Measurements from ENCODE around the gene JMJD8.

The JMJD8 gene

DNA sequence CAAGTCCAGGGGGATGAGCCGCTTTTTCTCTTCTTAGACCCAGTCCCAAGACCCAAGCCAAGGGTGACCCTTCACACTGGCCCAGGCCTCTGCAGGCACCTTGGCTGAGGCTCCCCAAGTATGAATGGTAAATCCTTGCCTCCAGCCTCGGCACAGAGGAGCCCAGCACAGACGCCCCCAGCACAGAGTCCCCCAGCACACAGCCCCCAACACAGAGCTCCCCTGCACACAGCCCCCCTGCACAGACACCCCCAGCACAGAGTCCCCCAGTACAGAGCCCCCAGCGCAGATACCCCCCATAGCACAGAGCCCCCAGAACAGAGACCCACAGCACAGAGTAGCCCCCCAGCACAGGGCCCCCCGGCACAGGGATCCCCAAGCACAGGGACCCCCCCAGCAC is 43.5 kb downstream of the JMJD8 start:
- H3K27ac ChIP-seq (ENCODE audit: extremely low read depth, low read depth, low read length) = 0 out of 2 replicates have a peak overlapping the region, but pooled peaks have one; percentile 5
- TF ChIP-seq ZNF529 (tag by site-specific recombination; IDR thresholded peaks at IDR 0.05; ENCODE audit: insufficient replicate concordance) (no peak), GLIS1 (tag by site-specific recombination; IDR thresholded peaks at IDR 0.05) (peak; percentile 92)
- peaks cover 6% of the 10 kb centered on the region; the same call in 1 of the 2 replicates for H3K4me1 ChIP-seq (ENCODE audit: control insufficient read depth, insufficient read depth, low read length)
- no peaks in the 10 kb centered on the region; a peak in 1 of 3 replicates for H3K36me3 ChIP-seq (ENCODE audit: control insufficient read depth in 2 of 2, insufficient read depth in 1 of 2, low read length in 2 of 2)
- CTCF ChIA-PET = no interaction called here
- POLR2A ChIA-PET = interaction anchor here (0.7 kb wide), 1 partner anchor 1337 kb away, joined by 4 read pairs; no protein-coding TSS in a partner anchor
- no peaks in the 10 kb centered on the region for H3K9me3 ChIP-seq (ENCODE audit: control insufficient read depth, insufficient read depth, low read depth, low read length)
- H3K4me3 ChIP-seq (ENCODE audit: low read depth, low read length) = no peak overlapping the region

DNA sequence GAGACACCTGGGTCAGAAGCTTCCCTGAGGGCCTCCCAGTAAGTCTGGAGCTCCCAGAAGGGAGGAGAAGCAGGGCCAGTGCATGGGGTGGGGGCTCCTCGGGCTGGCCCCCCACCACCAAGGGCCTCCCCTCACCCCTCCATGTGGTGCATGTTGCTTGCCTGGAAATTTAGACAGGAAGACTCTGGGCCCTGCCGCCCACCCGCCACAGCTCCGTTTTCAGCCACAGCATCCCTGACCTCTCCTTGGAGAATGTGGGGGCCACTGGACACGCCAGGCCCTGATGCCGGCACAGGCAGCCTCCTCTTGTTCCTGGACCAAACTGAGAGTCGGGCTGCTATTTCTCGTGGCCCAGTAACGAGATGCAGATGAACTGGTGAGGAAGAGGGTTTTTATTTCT is 45.3 kb downstream of the JMJD8 start:
- TF ChIP-seq, protein P1, sequence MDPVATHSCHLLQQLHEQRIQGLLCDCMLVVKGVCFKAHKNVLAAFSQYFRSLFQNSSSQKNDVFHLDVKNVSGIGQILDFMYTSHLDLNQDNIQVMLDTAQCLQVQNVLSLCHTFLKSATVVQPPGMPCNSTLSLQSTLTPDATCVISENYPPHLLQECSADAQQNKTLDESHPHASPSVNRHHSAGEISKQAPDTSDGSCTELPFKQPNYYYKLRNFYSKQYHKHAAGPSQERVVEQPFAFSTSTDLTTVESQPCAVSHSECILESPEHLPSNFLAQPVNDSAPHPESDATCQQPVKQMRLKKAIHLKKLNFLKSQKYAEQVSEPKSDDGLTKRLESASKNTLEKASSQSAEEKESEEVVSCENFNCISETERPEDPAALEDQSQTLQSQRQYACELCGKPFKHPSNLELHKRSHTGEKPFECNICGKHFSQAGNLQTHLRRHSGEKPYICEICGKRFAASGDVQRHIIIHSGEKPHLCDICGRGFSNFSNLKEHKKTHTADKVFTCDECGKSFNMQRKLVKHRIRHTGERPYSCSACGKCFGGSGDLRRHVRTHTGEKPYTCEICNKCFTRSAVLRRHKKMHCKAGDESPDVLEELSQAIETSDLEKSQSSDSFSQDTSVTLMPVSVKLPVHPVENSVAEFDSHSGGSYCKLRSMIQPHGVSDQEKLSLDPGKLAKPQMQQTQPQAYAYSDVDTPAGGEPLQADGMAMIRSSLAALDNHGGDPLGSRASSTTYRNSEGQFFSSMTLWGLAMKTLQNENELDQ (tag by site-specific recombination; IDR thresholded peaks at IDR 0.05; ENCODE audit: low read depth) = no peak
- TF ChIP-seq, protein P2, sequence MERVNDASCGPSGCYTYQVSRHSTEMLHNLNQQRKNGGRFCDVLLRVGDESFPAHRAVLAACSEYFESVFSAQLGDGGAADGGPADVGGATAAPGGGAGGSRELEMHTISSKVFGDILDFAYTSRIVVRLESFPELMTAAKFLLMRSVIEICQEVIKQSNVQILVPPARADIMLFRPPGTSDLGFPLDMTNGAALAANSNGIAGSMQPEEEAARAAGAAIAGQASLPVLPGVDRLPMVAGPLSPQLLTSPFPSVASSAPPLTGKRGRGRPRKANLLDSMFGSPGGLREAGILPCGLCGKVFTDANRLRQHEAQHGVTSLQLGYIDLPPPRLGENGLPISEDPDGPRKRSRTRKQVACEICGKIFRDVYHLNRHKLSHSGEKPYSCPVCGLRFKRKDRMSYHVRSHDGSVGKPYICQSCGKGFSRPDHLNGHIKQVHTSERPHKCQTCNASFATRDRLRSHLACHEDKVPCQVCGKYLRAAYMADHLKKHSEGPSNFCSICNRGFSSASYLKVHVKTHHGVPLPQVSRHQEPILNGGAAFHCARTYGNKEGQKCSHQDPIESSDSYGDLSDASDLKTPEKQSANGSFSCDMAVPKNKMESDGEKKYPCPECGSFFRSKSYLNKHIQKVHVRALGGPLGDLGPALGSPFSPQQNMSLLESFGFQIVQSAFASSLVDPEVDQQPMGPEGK (tag by site-specific recombination; IDR thresholded peaks at IDR 0.05) = peak; percentile 28; the same call in 1 of the 2 replicates
- TF ChIP-seq EGR2 (tag by site-specific recombination; IDR thresholded peaks at IDR 0.05; ENCODE audit: low read depth) (no peak), SP3 (tag by site-specific recombination; IDR thresholded peaks at IDR 0.05) (no peak), ZNF404 (tag by site-specific recombination; IDR thresholded peaks at IDR 0.05) (no peak), KLF10 (tag by site-specific recombination; IDR thresholded peaks at IDR 0.05) (no peak), ZFP37 (tag by site-specific recombination; IDR thresholded peaks at IDR 0.05) (no peak), OSR2 (tag by site-specific recombination; IDR thresholded peaks at IDR 0.05) (no peak)
- TF ChIP-seq, protein P3, sequence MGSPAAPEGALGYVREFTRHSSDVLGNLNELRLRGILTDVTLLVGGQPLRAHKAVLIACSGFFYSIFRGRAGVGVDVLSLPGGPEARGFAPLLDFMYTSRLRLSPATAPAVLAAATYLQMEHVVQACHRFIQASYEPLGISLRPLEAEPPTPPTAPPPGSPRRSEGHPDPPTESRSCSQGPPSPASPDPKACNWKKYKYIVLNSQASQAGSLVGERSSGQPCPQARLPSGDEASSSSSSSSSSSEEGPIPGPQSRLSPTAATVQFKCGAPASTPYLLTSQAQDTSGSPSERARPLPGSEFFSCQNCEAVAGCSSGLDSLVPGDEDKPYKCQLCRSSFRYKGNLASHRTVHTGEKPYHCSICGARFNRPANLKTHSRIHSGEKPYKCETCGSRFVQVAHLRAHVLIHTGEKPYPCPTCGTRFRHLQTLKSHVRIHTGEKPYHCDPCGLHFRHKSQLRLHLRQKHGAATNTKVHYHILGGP (tag by site-specific recombination; IDR thresholded peaks at IDR 0.05) = no peak
- H3K36me3 ChIP-seq (ENCODE audit: control insufficient read depth in 2 of 2, insufficient read depth in 1 of 2, low read length in 2 of 2) = peaks cover 0 to 10% of the 10 kb centered on the region in 2 experiments; a peak in 1 of 3 replicates
- no peak overlapping the region for H3K4me3 ChIP-seq (ENCODE audit: low read depth, low read length)
- H3K27ac ChIP-seq (ENCODE audit: extremely low read depth, low read depth, low read length) = no peak overlapping the region
- H3K9me3 ChIP-seq (ENCODE audit: control insufficient read depth, insufficient read depth, low read depth, low read length) = no peaks in the 10 kb centered on the region
- ChIA-PET POLR2A (no interaction called here), CTCF (interaction anchor here (0.7 kb wide), 1 partner anchor 10 kb away, joined by 5 read pairs; no protein-coding TSS in a partner anchor)
- H3K4me1 ChIP-seq (ENCODE audit: control insufficient read depth, insufficient read depth, low read length) = peaks cover 6% of the 10 kb centered on the region; the same call in 1 of the 2 replicates

DNA sequence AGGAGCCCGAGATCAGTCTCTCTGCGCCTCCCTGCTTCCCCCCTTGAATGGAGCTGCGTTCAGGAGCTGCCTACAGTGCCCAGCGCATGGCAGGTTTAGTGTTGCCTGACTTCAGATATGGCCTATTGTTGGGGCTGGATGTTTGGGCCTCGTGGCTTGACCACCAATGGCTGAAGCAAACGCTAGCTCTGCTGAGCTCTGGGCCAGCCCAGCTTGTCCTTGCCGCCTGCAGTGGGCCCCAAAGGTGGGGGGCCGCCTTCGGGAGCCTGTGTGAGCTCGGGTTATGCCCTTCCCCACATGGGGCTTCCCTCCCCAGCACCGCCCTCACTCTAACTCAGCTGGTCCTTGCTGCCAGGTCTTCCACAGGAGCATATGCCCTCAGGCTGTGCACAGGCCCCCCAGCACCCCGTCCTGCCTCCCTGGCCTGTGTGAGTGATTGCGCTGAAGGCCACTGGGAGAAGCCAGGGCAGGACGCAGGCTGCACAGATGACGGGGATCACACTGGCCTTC is 46.0 kb downstream of the JMJD8 start:
- no peak overlapping the region for H3K4me3 ChIP-seq (ENCODE audit: low read depth, low read length)
- no peak overlapping the region for H3K27ac ChIP-seq (ENCODE audit: extremely low read depth, low read depth, low read length)
- ChIA-PET CTCF (interaction anchor here (0.7 kb wide), 1 partner anchor 10 kb away, joined by 5 read pairs; no protein-coding TSS in a partner anchor), POLR2A (no interaction called here)
- H3K36me3 ChIP-seq (ENCODE audit: control insufficient read depth in 2 of 2, insufficient read depth in 1 of 2, low read length in 2 of 2) = peaks cover 0 to 18% of the 10 kb centered on the region in 2 experiments; a peak in 1 of 3 replicates
- H3K4me1 ChIP-seq (ENCODE audit: control insufficient read depth, insufficient read depth, low read length) = peaks cover 6% of the 10 kb centered on the region; the same call in 1 of the 2 replicates
- H3K9me3 ChIP-seq (ENCODE audit: control insufficient read depth, insufficient read depth, low read depth, low read length) = no peaks in the 10 kb centered on the region
- TF ChIP-seq ZNF266 (tag by site-specific recombination; IDR thresholded peaks at IDR 0.05; ENCODE audit: low read depth) (no peak), KLF16 (tag by site-specific recombination; IDR thresholded peaks at IDR 0.05) (no peak), ZNF391 (tag by site-specific recombination; IDR thresholded peaks at IDR 0.05; ENCODE audit: borderline replicate concordance, low read depth) (no peak), ZNF501 (tag by site-specific recombination; IDR thresholded peaks at IDR 0.05) (no peak), ZNF544 (tag by site-specific recombination; IDR thresholded peaks at IDR 0.05) (no peak), ZXDB (tag by site-specific recombination; IDR thresholded peaks at IDR 0.05) (no peak), ZNF146 (tag by site-specific recombination; IDR thresholded peaks at IDR 0.05) (no peak), ZNF311 (tag by site-specific recombination; IDR thresholded peaks at IDR 0.05; ENCODE audit: borderline replicate concordance) (no peak), ZNF112 (tag by site-specific recombination; IDR thresholded peaks at IDR 0.05) (no peak), ZBTB21 (tag by site-specific recombination; IDR thresholded peaks at IDR 0.05) (no peak), KLF10 (tag by site-specific recombination; IDR thresholded peaks at IDR 0.05) (no peak), ZNF169 (tag by site-specific recombination; IDR thresholded peaks at IDR 0.05) (no peak), ZNF248 (tag by site-specific recombination; IDR thresholded peaks at IDR 0.05) (no peak)
- TF ChIP-seq, protein P4, sequence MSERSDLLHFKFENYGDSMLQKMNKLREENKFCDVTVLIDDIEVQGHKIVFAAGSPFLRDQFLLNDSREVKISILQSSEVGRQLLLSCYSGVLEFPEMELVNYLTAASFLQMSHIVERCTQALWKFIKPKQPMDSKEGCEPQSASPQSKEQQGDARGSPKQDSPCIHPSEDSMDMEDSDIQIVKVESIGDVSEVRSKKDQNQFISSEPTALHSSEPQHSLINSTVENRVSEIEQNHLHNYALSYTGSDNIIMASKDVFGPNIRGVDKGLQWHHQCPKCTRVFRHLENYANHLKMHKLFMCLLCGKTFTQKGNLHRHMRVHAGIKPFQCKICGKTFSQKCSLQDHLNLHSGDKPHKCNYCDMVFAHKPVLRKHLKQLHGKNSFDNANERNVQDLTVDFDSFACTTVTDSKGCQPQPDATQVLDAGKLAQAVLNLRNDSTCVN (tag by site-specific recombination; optimal IDR thresholded peaks at IDR 0.05) = no peak

All from HEK293 (cell line).